Activated CD4-positive, alpha-beta T cell treated with anti-CD3 and anti-CD28 coated beads, Interleukin-2, amount 10 ng/mL, durations not matched to agents 7 days and 5 days (primary cell): ENCODE data around the gene STYXL1. TPM values are rescaled to one million over a fixed set of nuclear protein-coding genes. Genes with fewer than 3 reads are reported as not detected.
"Not testable (repeated sequence)": the region's sequence is repeated elsewhere in the genome, so short reads cannot be mapped to it uniquely, and the experiment has no call there.

Source experiments
- CTCF ChIA-PET: fragments of 350-600 bp; sonication (Branson Sonifier 250); formaldehyde crosslinking; loops from one replicate; lab custom pipeline; 2021; ENCODE audit warnings: antibody characterized with exemption; lab: Charles Lee
- POLR2A ChIA-PET: fragments of 350-600 bp; sonication (Branson Sonifier 250); formaldehyde crosslinking; loops from one replicate; lab custom pipeline; 2021; ENCODE audit warnings: antibody characterized with exemption; lab: Charles Lee
- DNase-seq: peaks from one replicate; pipeline ENCODE4 v3.0.0-alpha.2; 2020
- H3K27ac Mint-ChIP-seq: one replicate; pipeline ENCODE4 v1.8.0; 2021; ENCODE audit warnings: mild to moderate bottlenecking, moderate library complexity, mixed read lengths
- H3K27me3 Mint-ChIP-seq: one replicate; pipeline ENCODE4 v1.8.0; 2021; ENCODE audit warnings: mixed read lengths
- H3K36me3 Mint-ChIP-seq: one replicate; pipeline ENCODE4 v1.8.0; 2021; ENCODE audit warnings: low read depth, mixed read lengths
- H3K4me1 Mint-ChIP-seq: one replicate; pipeline ENCODE4 v1.8.0; 2021; ENCODE audit warnings: mixed read lengths
- H3K4me3 Mint-ChIP-seq: one replicate; pipeline ENCODE4 v1.8.0; 2021; ENCODE audit warnings: mild to moderate bottlenecking, moderate library complexity, mixed read lengths
- H3K9me3 Mint-ChIP-seq: one replicate; pipeline ENCODE4 v1.8.0; 2021; ENCODE audit warnings: mixed read lengths
- total RNA-seq, 2 experiments: library from RNA; stranded (reverse); gene quantifications; one replicate each; pipeline ENCODE4 v1.2.3, GENCODE V29; 2021

The STYXL1 gene
- total RNA-seq, 2 experiments from 2014 or later = 39.1 to 40.3 TPM

DNA sequence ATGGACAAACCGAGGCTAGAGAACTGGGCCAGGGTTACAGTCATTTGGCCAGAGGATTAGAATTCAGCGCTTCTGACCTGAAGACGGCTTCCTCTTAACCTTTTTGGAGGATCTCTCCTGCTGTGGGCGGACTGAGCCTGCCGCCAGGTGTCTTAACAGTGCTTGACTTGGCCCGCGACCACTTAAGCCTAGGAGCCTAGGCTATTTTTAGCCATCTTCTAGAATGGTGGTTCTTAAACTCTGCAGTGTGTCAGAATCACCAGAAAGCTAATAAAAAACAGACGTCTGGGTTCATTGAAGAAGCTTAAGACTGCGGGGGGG, 828 bp upstream of the STYXL1 start:
- POLR2A ChIA-PET = interaction anchor here (0.5 kb wide), 1 partner anchor 1064 kb away, joined by 3 read pairs; no protein-coding TSS in a partner anchor
- H3K36me3 Mint-ChIP-seq = peaks cover 30% of the 10 kb centered on the region
- no peaks in the 10 kb centered on the region for H3K9me3 Mint-ChIP-seq
- CTCF ChIA-PET = interaction anchor here (1.6 kb wide), 1 partner anchor 9 kb away, joined by 4 read pairs; no protein-coding TSS in a partner anchor
- peaks cover 51% of the 10 kb centered on the region for H3K4me1 Mint-ChIP-seq
- DNase-seq = peak; percentile 24
- H3K4me3 Mint-ChIP-seq = peak overlapping the region; percentile 94
- no peaks in the 10 kb centered on the region for H3K27me3 Mint-ChIP-seq
- peak overlapping the region; percentile 96 for H3K27ac Mint-ChIP-seq

DNA sequence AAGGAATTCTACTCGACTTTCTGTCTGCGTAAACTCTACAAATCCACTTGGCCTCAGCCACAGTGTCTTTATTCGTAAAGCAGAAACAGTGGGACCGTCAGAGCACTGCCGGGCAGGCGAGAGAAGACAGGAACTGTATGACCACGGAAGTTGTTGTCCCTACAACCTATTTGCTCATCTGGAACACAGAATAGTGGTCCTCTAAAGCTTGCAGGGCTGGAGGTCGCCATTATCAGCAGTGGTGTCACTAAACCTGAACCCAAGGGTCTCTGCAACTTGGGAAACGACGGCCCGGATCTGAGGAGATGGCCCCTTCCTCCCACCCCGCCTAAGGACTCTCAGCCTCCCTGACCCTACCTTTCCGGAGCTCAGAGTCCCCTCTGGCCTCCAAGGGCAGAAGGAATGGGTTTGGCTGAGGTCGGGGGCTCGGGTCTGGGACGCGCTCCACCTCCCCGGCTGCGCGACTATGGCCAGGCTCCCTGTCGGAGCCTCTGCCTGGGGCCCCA, 442 bp downstream of the STYXL1 start:
- H3K4me3 Mint-ChIP-seq = peak overlapping the region; percentile 94
- H3K27me3 Mint-ChIP-seq = no peaks in the 10 kb centered on the region
- H3K9me3 Mint-ChIP-seq = no peaks in the 10 kb centered on the region
- peaks cover 40% of the 10 kb centered on the region for H3K4me1 Mint-ChIP-seq
- H3K27ac Mint-ChIP-seq = peak overlapping the region; percentile 96
- no peak for DNase-seq
- ChIA-PET POLR2A (interaction anchor here (0.6 to 0.7 kb wide), 2 partner anchors 38 to 107 kb away, joined by 3 read pairs; no protein-coding TSS in a partner anchor), CTCF (interaction anchor here (0.7 kb wide), 1 partner anchor 133 kb away, joined by 3 read pairs; no protein-coding TSS in a partner anchor)
- H3K36me3 Mint-ChIP-seq = peaks cover 28% of the 10 kb centered on the region

DNA sequence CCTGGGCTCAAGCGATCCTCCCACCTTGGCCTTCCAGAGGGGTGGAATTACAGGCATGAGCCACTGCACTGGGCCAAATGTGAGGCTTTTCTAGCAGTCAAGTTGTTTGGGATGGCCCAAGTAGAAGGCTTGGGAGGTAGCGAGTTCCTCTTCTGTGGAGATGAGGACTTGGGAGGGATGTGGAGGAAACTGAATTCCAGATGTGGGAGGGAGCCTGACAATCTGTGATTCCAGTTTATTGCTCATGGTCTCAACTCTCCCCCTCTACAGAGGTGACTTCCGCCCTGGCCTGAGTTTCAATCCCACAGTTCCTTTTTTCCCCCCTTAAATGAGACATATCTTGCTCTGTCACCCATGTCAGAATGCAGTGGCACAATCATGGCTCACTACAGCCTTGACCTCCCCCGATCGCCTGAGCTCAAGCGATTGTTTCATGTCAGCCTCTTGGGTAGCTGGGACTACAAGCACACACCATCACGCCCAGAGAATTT, 3.4 kb downstream of the STYXL1 start:
- H3K27me3 Mint-ChIP-seq = no peaks in the 10 kb centered on the region
- no peaks in the 10 kb centered on the region for H3K9me3 Mint-ChIP-seq
- H3K4me3 Mint-ChIP-seq = no peak overlapping the region
- H3K36me3 Mint-ChIP-seq = peaks cover 15% of the 10 kb centered on the region
- no peak overlapping the region for H3K27ac Mint-ChIP-seq
- CTCF ChIA-PET = interaction anchor here (0.9 to 1.4 kb wide), 2 partner anchors 10 to 24 kb away, joined by 3 to 4 read pairs; no protein-coding TSS in a partner anchor
- DNase-seq = no peak
- POLR2A ChIA-PET = no interaction called here
- peaks cover 20% of the 10 kb centered on the region for H3K4me1 Mint-ChIP-seq

GRCh38 chr7:76040126-76040525, 7.7 kb downstream of the STYXL1 start:
- peaks cover 3% of the 10 kb centered on the region for H3K36me3 Mint-ChIP-seq
- ChIA-PET CTCF (interaction anchor here (1.5 kb wide), 1 partner anchor 8 kb away, joined by 4 read pairs; the partner anchor contains the start of genes MDH2 and STYXL1), POLR2A (no interaction called here)
- no peaks in the 10 kb centered on the region for H3K9me3 Mint-ChIP-seq
- no peak for DNase-seq
- H3K4me1 Mint-ChIP-seq = peaks cover 7% of the 10 kb centered on the region
- no peak overlapping the region for H3K4me3 Mint-ChIP-seq
- no peaks in the 10 kb centered on the region for H3K27me3 Mint-ChIP-seq
- no peak overlapping the region for H3K27ac Mint-ChIP-seq

DNA sequence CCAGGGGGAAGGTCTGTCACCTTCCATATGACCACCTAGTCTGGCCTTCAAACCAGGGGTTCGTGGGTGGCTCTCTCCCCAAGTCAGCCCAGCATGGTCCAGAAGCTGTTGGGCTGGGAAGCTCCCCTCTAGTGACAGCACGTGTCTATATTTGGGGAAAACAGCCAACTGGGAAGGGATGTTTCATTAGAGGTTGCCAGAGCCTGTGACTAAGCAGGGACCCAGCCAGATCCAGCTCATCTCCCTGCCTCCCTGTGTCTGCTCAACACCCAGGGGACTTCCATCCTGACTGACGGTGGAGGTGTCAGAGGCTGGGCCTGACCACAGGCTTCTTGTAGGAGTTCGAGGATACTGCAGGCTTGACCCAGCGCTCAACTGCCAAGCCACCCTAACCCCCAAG, 10.5 kb downstream of the STYXL1 start:
- H3K27me3 Mint-ChIP-seq = no peaks in the 10 kb centered on the region
- no peak for DNase-seq
- H3K27ac Mint-ChIP-seq = no peak overlapping the region
- H3K4me1 Mint-ChIP-seq = peaks cover 14% of the 10 kb centered on the region
- no peaks in the 10 kb centered on the region for H3K9me3 Mint-ChIP-seq
- POLR2A ChIA-PET = no interaction called here
- H3K36me3 Mint-ChIP-seq = no peaks in the 10 kb centered on the region
- CTCF ChIA-PET = interaction anchor here (1.5 to 1.7 kb wide), 3 partner anchors 10 to 17 kb away, joined by 3 to 7 read pairs (median 5); no protein-coding TSS in a partner anchor
- no peak overlapping the region for H3K4me3 Mint-ChIP-seq

- H3K36me3 Mint-ChIP-seq = peaks cover 2% of the 10 kb centered on the region
- peaks cover 14% of the 10 kb centered on the region for H3K4me1 Mint-ChIP-seq
- H3K27me3 Mint-ChIP-seq = no peaks in the 10 kb centered on the region
- DNase-seq = no peak
- no peak overlapping the region for H3K27ac Mint-ChIP-seq
- H3K4me3 Mint-ChIP-seq = no peak overlapping the region
- no peaks in the 10 kb centered on the region for H3K9me3 Mint-ChIP-seq
- ChIA-PET POLR2A (no interaction called here), CTCF (interaction anchor here (0.6 to 1.1 kb wide), 3 partner anchors 11 to 163 kb away, joined by 3 read pairs; no protein-coding TSS in a partner anchor)
Measured at GRCh38 chr7:76031964-76032363, 15.8 kb downstream of the STYXL1 start.

DNA sequence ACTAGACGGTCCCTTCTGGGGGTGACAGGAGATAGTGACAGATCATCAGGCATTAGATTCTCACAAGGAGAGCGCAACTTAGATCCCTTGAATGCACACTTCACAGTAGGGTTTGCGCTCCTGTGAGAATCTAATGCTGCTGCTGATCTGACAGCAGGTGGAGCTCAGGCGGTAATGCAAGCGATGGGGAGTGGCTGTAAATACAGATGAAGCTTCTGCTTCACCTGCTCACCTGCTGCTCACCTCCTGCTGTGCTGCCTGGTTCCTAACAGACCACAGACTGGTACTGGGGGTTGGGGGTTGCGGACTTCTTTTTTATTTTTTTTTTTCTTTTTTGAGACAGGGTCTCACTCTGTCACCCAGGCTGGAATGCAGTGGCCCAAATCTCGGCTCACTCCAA, 18.1 kb downstream of the STYXL1 start:
- H3K4me3 Mint-ChIP-seq, POLR2A ChIA-PET, H3K27me3 Mint-ChIP-seq, H3K9me3 Mint-ChIP-seq, DNase-seq, H3K36me3 Mint-ChIP-seq, H3K27ac Mint-ChIP-seq: not testable (repeated sequence)
- H3K4me1 Mint-ChIP-seq = peaks cover 14% of the 10 kb centered on the region
- CTCF ChIA-PET = interaction anchor here (1.6 kb wide), 1 partner anchor 10 kb away, joined by 5 read pairs; no protein-coding TSS in a partner anchor

DNA sequence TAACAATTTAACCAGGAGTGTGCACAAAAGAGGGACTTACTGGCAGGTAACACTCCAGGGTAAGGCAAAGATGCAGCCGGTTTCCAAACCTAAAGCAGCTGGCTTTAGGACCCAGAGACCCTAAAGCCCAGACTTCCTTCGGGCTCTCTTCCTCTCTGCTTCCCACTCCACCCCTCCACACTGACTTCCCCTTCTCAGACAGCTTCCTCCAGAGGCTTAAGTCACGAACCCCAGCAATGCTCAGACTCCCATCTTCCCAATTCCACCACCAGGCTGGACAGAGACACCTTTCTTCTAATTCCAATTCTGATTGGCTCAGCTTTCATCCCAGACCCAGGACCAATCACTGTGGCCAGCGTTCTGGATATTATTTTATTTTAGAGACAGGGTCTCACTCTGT, 24.8 kb downstream of the STYXL1 start:
- ChIA-PET POLR2A (no interaction called here), CTCF (interaction anchor here (0.6 to 1.4 kb wide), 3 partner anchors 9 to 33 kb away, joined by 3 to 5 read pairs (median 4); no protein-coding TSS in a partner anchor)
- Mint-ChIP-seq H3K4me3 (no peak overlapping the region), H3K36me3 (peaks cover 33% of the 10 kb centered on the region), H3K27me3 (no peaks in the 10 kb centered on the region), H3K27ac (no peak overlapping the region), H3K9me3 (no peaks in the 10 kb centered on the region), H3K4me1 (peaks cover 25% of the 10 kb centered on the region)
- DNase-seq = no peak

DNA sequence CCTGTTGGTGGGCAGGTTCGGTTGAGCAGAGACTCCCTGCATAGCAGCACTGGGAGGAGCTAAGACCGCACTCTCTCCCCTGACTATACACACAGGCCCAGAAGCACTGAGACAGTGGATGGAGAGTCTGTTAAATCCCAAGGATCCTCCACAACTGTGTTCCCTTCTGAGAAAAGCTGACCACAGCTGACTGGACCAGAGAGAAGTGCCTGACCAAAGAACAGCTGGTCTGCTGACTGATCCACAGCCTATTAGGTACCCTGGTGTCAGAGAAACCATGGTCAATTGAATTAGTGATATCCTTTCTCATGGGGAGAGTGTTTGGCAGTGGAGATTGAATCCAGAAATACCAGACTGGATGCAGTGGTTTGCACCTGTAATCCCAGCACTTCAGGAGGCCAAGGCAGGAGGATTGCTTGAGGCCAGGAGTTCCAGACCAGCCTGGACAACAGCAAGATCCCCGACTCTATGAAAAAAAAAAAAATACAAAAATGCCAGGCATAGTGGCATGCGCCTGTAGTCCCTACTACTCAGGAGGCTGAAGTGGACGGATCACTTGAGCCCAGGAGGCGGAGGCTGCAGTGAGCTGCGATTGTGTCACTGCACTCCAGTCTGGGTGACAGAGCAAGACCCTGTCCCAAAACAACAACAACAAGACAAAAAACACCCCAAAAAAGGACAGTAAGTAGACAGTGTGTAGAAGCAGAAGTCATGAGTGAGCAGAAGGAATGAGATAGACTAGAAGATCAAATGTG, 25.6 kb downstream of the STYXL1 start:
- DNase-seq = no peak
- Mint-ChIP-seq H3K36me3 (peaks cover 38% of the 10 kb centered on the region), H3K4me3 (no peak overlapping the region), H3K4me1 (peaks cover 25% of the 10 kb centered on the region), H3K9me3 (no peaks in the 10 kb centered on the region), H3K27me3 (no peaks in the 10 kb centered on the region), H3K27ac (no peak overlapping the region)
- POLR2A ChIA-PET = no interaction called here
- CTCF ChIA-PET = interaction anchor here (0.6 to 2.8 kb wide), 4 partner anchors 16 to 183 kb away, joined by 3 to 32 read pairs (median 4); no protein-coding TSS in a partner anchor

DNA sequence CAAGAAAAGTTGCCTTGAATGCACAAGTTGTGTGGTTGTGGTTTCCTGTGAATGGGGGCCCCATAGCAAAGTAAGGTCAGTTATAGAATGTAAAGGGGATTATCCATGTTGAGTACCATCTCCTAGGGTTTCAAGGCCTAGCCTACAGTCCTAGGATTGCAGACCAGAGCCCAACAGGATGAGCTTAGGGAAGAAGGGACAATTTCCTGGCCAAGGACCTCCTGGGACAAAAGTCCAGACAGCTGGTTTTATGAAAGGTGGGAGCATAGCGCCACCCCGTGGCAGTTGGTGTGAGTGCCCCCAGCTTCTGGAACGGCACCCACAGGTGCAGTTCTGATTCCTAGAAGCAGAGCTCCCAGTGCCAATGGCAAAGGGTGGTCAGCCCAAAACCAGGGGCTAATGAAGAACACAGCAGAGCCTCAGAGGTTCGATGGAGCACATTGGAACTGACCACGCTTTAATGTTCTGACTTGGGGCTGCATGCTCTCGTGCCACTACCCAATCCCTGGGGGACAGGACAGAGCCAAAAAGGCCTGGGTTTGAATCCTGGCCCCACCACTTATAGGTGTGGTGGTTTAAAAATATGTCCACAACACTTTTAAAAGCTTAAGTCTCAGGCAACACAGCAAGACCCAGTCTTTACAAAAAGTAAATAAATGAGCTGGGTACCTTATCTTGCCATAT, 27.6 kb downstream of the STYXL1 start:
- ChIA-PET CTCF (interaction anchor here (0.6 to 2.8 kb wide), 24 partner anchors 9 to 986 kb away, joined by 3 to 32 read pairs (median 4); no protein-coding TSS in a partner anchor), POLR2A (no interaction called here)
- H3K9me3 Mint-ChIP-seq = no peaks in the 10 kb centered on the region
- peaks cover 41% of the 10 kb centered on the region for H3K36me3 Mint-ChIP-seq
- no peaks in the 10 kb centered on the region for H3K27me3 Mint-ChIP-seq
- H3K4me1 Mint-ChIP-seq = peaks cover 25% of the 10 kb centered on the region
- H3K4me3 Mint-ChIP-seq = no peak overlapping the region
- H3K27ac Mint-ChIP-seq = no peak overlapping the region
- peak; percentile 75 for DNase-seq

DNA sequence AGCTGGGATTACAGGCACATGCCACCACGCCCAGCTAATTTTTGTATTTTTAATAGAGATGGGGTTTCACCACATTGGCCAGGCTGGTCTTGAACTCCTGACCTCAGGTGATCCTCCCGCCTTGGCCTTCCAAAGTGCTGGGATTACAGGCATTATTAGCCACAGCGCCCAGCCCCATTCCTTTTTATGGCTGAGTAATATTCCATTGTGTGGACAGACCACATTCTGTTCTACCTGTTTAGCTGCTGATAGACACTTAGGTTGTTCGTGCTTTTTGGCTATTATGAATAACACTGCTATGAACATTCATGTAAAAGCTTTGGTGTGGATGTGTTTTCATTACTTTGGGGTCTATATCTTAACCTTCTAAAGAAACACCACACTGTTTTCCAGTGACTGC, 29.3 kb downstream of the STYXL1 start:
- POLR2A ChIA-PET, H3K27ac Mint-ChIP-seq, DNase-seq, H3K4me3 Mint-ChIP-seq, H3K27me3 Mint-ChIP-seq, H3K9me3 Mint-ChIP-seq: not testable (repeated sequence)
- CTCF ChIA-PET = interaction anchor here (0.6 kb wide), 1 partner anchor 152 kb away, joined by 3 read pairs; no protein-coding TSS in a partner anchor
- Mint-ChIP-seq H3K36me3 (peaks cover 45% of the 10 kb centered on the region), H3K4me1 (peaks cover 25% of the 10 kb centered on the region)

DNA sequence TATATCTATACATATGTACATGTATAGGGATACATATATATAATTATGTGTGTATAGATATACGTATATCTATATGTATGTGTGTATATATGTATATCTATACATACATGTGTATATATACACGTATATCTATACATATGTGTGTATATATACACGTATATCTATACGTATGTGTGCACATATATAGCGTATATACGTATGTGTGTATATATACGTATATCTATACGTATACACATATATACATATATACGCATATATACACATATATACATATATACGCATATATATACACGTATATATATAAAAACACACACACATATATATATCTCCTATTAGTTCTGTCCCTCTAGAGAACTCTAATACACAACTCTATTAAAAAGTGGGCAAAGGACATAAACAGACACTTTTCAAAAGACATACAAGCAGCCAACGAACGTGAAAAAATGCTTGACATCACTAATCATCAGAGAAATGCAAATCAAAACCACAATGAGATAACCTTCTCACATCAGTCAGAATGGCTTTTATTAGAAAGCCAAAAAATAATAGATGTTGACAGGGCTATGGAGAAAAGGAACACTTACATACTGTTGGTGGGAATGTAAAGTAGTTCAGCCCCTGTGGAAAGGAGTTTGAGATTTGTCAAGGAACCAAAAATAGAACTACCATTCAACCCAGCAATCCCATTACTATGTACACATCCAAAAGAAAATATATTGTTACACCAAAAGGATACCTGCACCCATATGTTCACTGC, 31.4 kb downstream of the STYXL1 start:
- no peak for DNase-seq
- no peak overlapping the region for H3K4me3 Mint-ChIP-seq
- H3K9me3 Mint-ChIP-seq = no peaks in the 10 kb centered on the region
- peaks cover 5% of the 10 kb centered on the region for H3K27me3 Mint-ChIP-seq
- no peak overlapping the region for H3K27ac Mint-ChIP-seq
- POLR2A ChIA-PET = interaction anchor here (0.5 kb wide), 1 partner anchor 39 kb away, joined by 3 read pairs; no protein-coding TSS in a partner anchor
- H3K4me1 Mint-ChIP-seq = peaks cover 18% of the 10 kb centered on the region
- CTCF ChIA-PET = no interaction called here
- peaks cover 52% of the 10 kb centered on the region for H3K36me3 Mint-ChIP-seq
